ENCODE data around the gene USP20.

DNA sequence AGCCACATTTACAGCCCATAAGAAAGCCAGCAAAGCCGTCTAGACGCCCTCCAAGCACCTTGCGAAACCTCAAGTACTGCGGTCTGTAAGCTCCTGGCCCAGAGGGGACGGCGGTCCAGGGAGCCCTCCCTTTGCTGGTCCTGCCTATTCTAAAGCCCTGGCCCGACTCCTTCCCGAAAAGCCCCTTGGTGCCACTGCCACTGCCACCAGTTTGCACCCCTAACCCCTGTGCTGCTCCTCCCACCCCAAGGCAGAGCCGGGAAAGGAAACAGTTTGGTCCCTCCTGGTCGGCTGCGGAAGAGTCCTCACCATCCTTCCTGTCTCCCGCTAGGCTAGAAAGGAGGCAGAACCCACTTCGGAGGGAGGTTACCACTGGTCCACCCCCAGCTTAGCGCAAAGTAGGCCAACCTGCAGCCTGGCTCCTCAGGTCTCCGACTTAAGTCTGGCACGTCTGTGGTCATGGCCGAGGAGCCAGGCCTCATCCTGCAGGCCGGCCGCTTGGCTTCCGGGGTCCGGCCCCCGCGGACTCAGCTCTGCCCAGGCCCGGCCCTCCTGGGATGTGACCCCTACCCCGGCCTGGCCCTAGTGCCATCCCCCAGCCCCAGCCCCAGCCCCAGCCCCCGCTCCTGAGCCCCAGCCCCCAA is 12.2 kb upstream of the USP20 start:
- TF ChIP-seq POLR2AphosphoS5 (IDR thresholded peaks at IDR 0.05; ENCODE audit: low read depth, low read length) (no peak), SRF (IDR thresholded peaks at IDR 0.05; ENCODE audit: low read depth) (no peak), EGR1 (IDR thresholded peaks at IDR 0.05; ENCODE audit: low read depth) (no peak), JUND (IDR thresholded peaks at IDR 0.05) (no peak), POLR2A (IDR thresholded peaks at IDR 0.05; ENCODE audit: borderline replicate concordance, extremely low read depth, insufficient read depth, insufficient read length) (no peak), CEBPB (IDR thresholded peaks at IDR 0.05; ENCODE audit: low read depth) (no peak), RAD21 (IDR thresholded peaks at IDR 0.05; ENCODE audit: low read depth) (no peak), EZH2 (IDR thresholded peaks at IDR 0.05) (no peak), ZNF274 (IDR thresholded peaks at IDR 0.05; ENCODE audit: low read depth, low read length) (no peak), YY1 (IDR thresholded peaks at IDR 0.05; ENCODE audit: extremely low read depth, insufficient replicate concordance, low read depth, low read length) (no peak)
- TF ChIP-seq, protein P1, sequence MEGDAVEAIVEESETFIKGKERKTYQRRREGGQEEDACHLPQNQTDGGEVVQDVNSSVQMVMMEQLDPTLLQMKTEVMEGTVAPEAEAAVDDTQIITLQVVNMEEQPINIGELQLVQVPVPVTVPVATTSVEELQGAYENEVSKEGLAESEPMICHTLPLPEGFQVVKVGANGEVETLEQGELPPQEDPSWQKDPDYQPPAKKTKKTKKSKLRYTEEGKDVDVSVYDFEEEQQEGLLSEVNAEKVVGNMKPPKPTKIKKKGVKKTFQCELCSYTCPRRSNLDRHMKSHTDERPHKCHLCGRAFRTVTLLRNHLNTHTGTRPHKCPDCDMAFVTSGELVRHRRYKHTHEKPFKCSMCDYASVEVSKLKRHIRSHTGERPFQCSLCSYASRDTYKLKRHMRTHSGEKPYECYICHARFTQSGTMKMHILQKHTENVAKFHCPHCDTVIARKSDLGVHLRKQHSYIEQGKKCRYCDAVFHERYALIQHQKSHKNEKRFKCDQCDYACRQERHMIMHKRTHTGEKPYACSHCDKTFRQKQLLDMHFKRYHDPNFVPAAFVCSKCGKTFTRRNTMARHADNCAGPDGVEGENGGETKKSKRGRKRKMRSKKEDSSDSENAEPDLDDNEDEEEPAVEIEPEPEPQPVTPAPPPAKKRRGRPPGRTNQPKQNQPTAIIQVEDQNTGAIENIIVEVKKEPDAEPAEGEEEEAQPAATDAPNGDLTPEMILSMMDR (IDR thresholded peaks at IDR 0.05 in 2 of 3, conservative IDR thresholded peaks at IDR 0.05 in 1 of 3; ENCODE audit: borderline replicate concordance in 1 of 3, insufficient read depth in 1 of 3, low read depth in 2 of 3, low read length in 2 of 3) = no peak
- TF ChIP-seq, protein P2, sequence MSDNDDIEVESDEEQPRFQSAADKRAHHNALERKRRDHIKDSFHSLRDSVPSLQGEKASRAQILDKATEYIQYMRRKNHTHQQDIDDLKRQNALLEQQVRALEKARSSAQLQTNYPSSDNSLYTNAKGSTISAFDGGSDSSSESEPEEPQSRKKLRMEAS (IDR thresholded peaks at IDR 0.05) = no peak
- TF ChIP-seq, protein P3, sequence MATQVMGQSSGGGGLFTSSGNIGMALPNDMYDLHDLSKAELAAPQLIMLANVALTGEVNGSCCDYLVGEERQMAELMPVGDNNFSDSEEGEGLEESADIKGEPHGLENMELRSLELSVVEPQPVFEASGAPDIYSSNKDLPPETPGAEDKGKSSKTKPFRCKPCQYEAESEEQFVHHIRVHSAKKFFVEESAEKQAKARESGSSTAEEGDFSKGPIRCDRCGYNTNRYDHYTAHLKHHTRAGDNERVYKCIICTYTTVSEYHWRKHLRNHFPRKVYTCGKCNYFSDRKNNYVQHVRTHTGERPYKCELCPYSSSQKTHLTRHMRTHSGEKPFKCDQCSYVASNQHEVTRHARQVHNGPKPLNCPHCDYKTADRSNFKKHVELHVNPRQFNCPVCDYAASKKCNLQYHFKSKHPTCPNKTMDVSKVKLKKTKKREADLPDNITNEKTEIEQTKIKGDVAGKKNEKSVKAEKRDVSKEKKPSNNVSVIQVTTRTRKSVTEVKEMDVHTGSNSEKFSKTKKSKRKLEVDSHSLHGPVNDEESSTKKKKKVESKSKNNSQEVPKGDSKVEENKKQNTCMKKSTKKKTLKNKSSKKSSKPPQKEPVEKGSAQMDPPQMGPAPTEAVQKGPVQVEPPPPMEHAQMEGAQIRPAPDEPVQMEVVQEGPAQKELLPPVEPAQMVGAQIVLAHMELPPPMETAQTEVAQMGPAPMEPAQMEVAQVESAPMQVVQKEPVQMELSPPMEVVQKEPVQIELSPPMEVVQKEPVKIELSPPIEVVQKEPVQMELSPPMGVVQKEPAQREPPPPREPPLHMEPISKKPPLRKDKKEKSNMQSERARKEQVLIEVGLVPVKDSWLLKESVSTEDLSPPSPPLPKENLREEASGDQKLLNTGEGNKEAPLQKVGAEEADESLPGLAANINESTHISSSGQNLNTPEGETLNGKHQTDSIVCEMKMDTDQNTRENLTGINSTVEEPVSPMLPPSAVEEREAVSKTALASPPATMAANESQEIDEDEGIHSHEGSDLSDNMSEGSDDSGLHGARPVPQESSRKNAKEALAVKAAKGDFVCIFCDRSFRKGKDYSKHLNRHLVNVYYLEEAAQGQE (IDR thresholded peaks at IDR 0.05; ENCODE audit: low read depth) = no peak
- TF ChIP-seq, protein P4, sequence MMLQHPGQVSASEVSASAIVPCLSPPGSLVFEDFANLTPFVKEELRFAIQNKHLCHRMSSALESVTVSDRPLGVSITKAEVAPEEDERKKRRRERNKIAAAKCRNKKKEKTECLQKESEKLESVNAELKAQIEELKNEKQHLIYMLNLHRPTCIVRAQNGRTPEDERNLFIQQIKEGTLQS (IDR thresholded peaks at IDR 0.05) = no peak

All from HCT116 (cell line).